K562 (cell line): Measurements from ENCODE around the gene TNFAIP8L1. TPM values are rescaled to one million over a fixed set of nuclear protein-coding genes. Genes with fewer than 3 reads are reported as not detected.

ENCODE experiments used
- ATAC-seq: fragments of 200-7000 bp; cut with Tn5 transposase; 3 replicates; pipeline ENCODE4 v1.9.1; 2020; ENCODE audit warnings: moderate library complexity
- BruUV-seq: library from RNA; stranded (reverse); fragments of 400-500 nt; replicated peaks from 2 replicates; lab custom pipeline; 2021; lab: Mats Ljungman, UMichigan
- CTCF ChIA-PET: fragments of 300-600 bp; formaldehyde crosslinking; extraction: SDS; loops from one replicate; lab custom pipeline; 2021; ENCODE audit warnings: low intra/inter-chr PET ratio; lab: Yijun Ruan, JAX
- POLR2A ChIA-PET: fragments of 300-600, 350-650 bp; sonication (Branson Sonifier 250); formaldehyde crosslinking; extraction: SDS; loops from one replicate; lab custom pipeline; 2021; ENCODE audit warnings: antibody characterized with exemption, inconsistent platforms; lab: Yijun Ruan, JAX
- DNase-seq, 4 experiments: peaks; one replicate each; pipeline versions ENCODE4 v3.0.0 to v3.0.0-alpha.2; 2011 to 2018; ENCODE audit warnings: low spot score in 3 of 4, mixed read lengths in 3 of 4; ENCODE audit errors: extremely low read depth in 1 of 4
- FAIRE-seq: peaks from 2 replicates; lab custom pipeline; 2011; peaks lifted over from hg19 to GRCh38; lab: Jason Lieb, UNC
- H2AFZ ChIP-seq: 2 replicates; pipeline ENCODE4 v1.6.0; 2011; ENCODE audit warnings: low read depth, low read length, control low read depth, inconsistent platforms
- H3K27ac ChIP-seq: fragments of 200-600 bp; 3 replicates; pipeline ENCODE4 v1.8.0; 2011; ENCODE audit warnings: low read depth, mild to moderate bottlenecking, control low read depth, inconsistent platforms, low read length, moderate library complexity, mixed read lengths; ENCODE audit errors: extremely low read depth
- H3K27me3 ChIP-seq, 2 experiments: fragments of 300-600 bp in 1 of 2; 2 replicates in 1 of 2; 3 replicates in 1 of 2; pipeline versions ENCODE4 v1.6.0 to v1.8.0; 2011; ENCODE audit warnings: inconsistent platforms in 2 of 2, low read length in 2 of 2, mild to moderate bottlenecking in 1 of 2, mixed read lengths in 1 of 2, moderate library complexity in 1 of 2; ENCODE audit not compliant: control insufficient read depth in 2 of 2, insufficient read depth in 2 of 2
- H3K36me3 ChIP-seq: fragments of 300-600 bp; 3 replicates; pipeline ENCODE4 v1.8.0; 2011; ENCODE audit warnings: mild to moderate bottlenecking, low read length, inconsistent platforms; ENCODE audit not compliant: control insufficient read depth, insufficient read depth
- H3K4me1 ChIP-seq, 2 experiments: fragments of 200-600 bp in 1 of 2; replicated peaks in 1 of 2; 2 replicates in 1 of 2; 3 replicates in 1 of 2; pipeline versions ENCODE4 v1.5.1 to v1.8.0; 2011; ENCODE audit warnings: inconsistent platforms in 2 of 2, low read length in 2 of 2, mild to moderate bottlenecking in 1 of 2, mixed read lengths in 1 of 2, moderate library complexity in 1 of 2; ENCODE audit not compliant: control insufficient read depth in 2 of 2, insufficient read depth in 2 of 2
- H3K4me2 ChIP-seq: 2 replicates; pipeline ENCODE4 v1.6.1; 2011; ENCODE audit warnings: low read length, control low read depth, inconsistent platforms, mixed read lengths; ENCODE audit not compliant: insufficient read depth
- H3K4me3 ChIP-seq: fragments of 200-600 bp; sonication (generic), shearing (Covaris generic); 2 replicates; pipeline ENCODE4 v1.5.1; 2016; ENCODE audit warnings: control low read depth, inconsistent platforms
- H3K79me2 ChIP-seq: fragments of 200-600 bp; 3 replicates; pipeline ENCODE4 v1.8.0; 2011; ENCODE audit warnings: low read length, inconsistent platforms; ENCODE audit not compliant: control insufficient read depth, insufficient read depth
- H3K9ac ChIP-seq, 2 experiments: 2 replicates each; pipeline versions ENCODE4 v1.6.0 to v1.6.1; 2011; ENCODE audit warnings: low read depth in 2 of 2, low read length in 2 of 2, control low read depth in 1 of 2, inconsistent platforms in 1 of 2, mild to moderate bottlenecking in 1 of 2, mixed read lengths in 1 of 2; ENCODE audit not compliant: insufficient read depth in 1 of 2
- H3K9me1 ChIP-seq: one replicate; pipeline ENCODE4 v1.6.0; 2011; ENCODE audit warnings: inconsistent platforms, mild to moderate bottlenecking, low read length, moderate library complexity; ENCODE audit not compliant: control insufficient read depth, insufficient read depth
- H3K9me3 ChIP-seq: replicated peaks from 2 replicates; pipeline ENCODE4 v1.5.1; 2011; ENCODE audit warnings: low read depth, low read length, inconsistent platforms; ENCODE audit not compliant: control insufficient read depth, insufficient read depth
- H4K20me1 ChIP-seq: replicated peaks from 2 replicates; pipeline ENCODE4 v1.6.1; 2011; ENCODE audit warnings: low read length, inconsistent platforms, mixed read lengths; ENCODE audit not compliant: control insufficient read depth, insufficient read depth
- E2F5 ChIP-seq: sonication (generic); formaldehyde crosslinking; IDR thresholded peaks from 2 replicates; pipeline ENCODE4 v1.8.0; 2022; ENCODE audit warnings: mild to moderate bottlenecking, missing genetic modification reagents
- POLR2G ChIP-seq: fragments of 200-400 bp; formaldehyde crosslinking; IDR thresholded peaks from 2 replicates; pipeline ENCODE4 v1.6.1; 2017; ENCODE audit warnings: low read depth, mild to moderate bottlenecking, antibody characterized with exemption, low read length, moderate library complexity
- THRAP3 ChIP-seq: fragments of 450-650 bp; IDR thresholded peaks from 2 replicates; pipeline ENCODE4 v1.6.1; 2016; ENCODE audit warnings: mild to moderate bottlenecking, inconsistent platforms, borderline replicate concordance
- ZBTB33 ChIP-seq: sonication (generic); formaldehyde crosslinking; IDR thresholded peaks from 2 replicates; pipeline ENCODE4 v1.8.1; 2023; ENCODE audit warnings: mild to moderate bottlenecking, missing genetic modification reagents
- ZFX ChIP-seq: sonication (generic); formaldehyde crosslinking; IDR thresholded peaks from 2 replicates; pipeline ENCODE4 v1.8.0; 2022; ENCODE audit warnings: mild to moderate bottlenecking, missing genetic modification reagents, moderate library complexity
- WGBS: fragments of 100-300 bp; shearing (Covaris generic); methylation state at CpG from one replicate; pipeline ENCODE4 v1.1.6; 2016; ENCODE audit warnings: low coverage, mixed read lengths; ENCODE audit not compliant: insufficient coverage; ENCODE audit errors: missing lambda C conversion rate; 5-methylcytosine and 5-hydroxymethylcytosine counted together
- in situ Hi-C: fragments of 300-500 bp; cut with MboI; formaldehyde crosslinking; loops from 4 replicates; pipeline ENCODE4 v1.15.0; 2018; ENCODE audit warnings: inconsistent platforms, mixed read lengths
- intact Hi-C: fragments of 100-400 bp; cut with micrococcal nuclease; formaldehyde crosslinking; loops from 2 replicates; pipeline ENCODE4 v1.14.2; 2022
- polyA plus RNA-seq, 8 experiments: library from polyadenylated mRNA; depleted of rRNA in 4 of 8; stranded (reverse) in 5 of 8; unstranded in 3 of 8; fragments of >200 nt; fragmentation: Nextera tagmentation in 2 of 8; fragmentation: Illumina TruSeq in 1 of 8; extraction: Ambion mirVana in 2 of 8; extraction: Trizol in 1 of 8; gene quantifications; 2 replicates each; pipeline versions ENCODE4 v1.2.1 to v1.2.3, GENCODE V29; 2011 to 2014; ENCODE audit warnings: inconsistent platforms in 1 of 8, missing spikeins in 1 of 8
- total RNA-seq, 7 experiments: library from RNA; depleted of rRNA in 6 of 7; stranded (reverse); fragments of >200 nt in 6 of 7; fragmentation: Illumina TruSeq in 2 of 7; extraction: Trizol in 2 of 7; gene quantifications; 2 replicates each; pipeline versions ENCODE4 v1.2.1 to v1.2.3, GENCODE V29; 2011 to 2021; ENCODE audit warnings: low replicate concordance in 1 of 7

Gene TNFAIP8L1
- total and polyA plus RNA-seq, 9 of the 15 experiments (the other 6 are each of a cell fraction or from before 2014, with no cell fraction given): 0.69 to 9.3 (median 4.9) TPM

- no peaks in the 10 kb centered on the region for H3K9me3 ChIP-seq
- DNase-seq (no peak), ATAC-seq (no peak), FAIRE-seq (no peak)
- no peaks in the 10 kb centered on the region for H4K20me1 ChIP-seq
- no peaks in the 10 kb centered on the region for H3K27me3 ChIP-seq
- 87% methylated on average over 24 of the region's 28 CpGs for WGBS
- H3K9me1 ChIP-seq: peaks cover 2% of the 10 kb centered on the region
- intact Hi-C loops (no loop called here), in situ Hi-C loops (no loop called here)
- H3K4me2 ChIP-seq: no peak overlapping the region
- no TSS peak for BruUV-seq
- peaks cover 0 to 29% of the 10 kb centered on the region in 2 experiments; a peak in 3 of 5 replicates for H3K4me1 ChIP-seq
- peaks cover 62% of the 10 kb centered on the region; the same call in 1 of the 3 replicates for H3K36me3 ChIP-seq
- no peak overlapping the region for H2AFZ ChIP-seq
- no peak overlapping the region for H3K4me3 ChIP-seq
- no peak overlapping the region for H3K27ac ChIP-seq
- H3K9ac ChIP-seq: peak overlapping the region in 1 of 2 experiments; percentile 78; a peak in 2 of 4 replicates
- 0 out of 2 replicates have a peak, but pooled peaks have one; percentile 38 for TF ChIP-seq POLR2G
- TF ChIP-seq THRAP3: no peak
- ChIA-PET CTCF (no interaction called here), POLR2A (no interaction called here)
- no peaks in the 10 kb centered on the region for H3K79me2 ChIP-seq
Observed at GRCh38 chr19:4684312-4685095, 45.2 kb downstream of the TNFAIP8L1 start.

GRCh38 chr19:4686700-4687099 lies 47.4 kb downstream of the TNFAIP8L1 start:
- Histone ChIP-seq H3K4me2 (no peak overlapping the region), H3K4me1 (peaks cover 0 to 28% of the 10 kb centered on the region in 2 experiments; a peak in 2 of 5 replicates), H3K27me3 (no peaks in the 10 kb centered on the region), H3K79me2 (no peaks in the 10 kb centered on the region), H3K9me3 (no peaks in the 10 kb centered on the region), H3K9ac (peak overlapping the region in 1 of 2 experiments; percentile 64; a peak in 2 of 4 replicates), H3K9me1 (peaks cover 2% of the 10 kb centered on the region), H4K20me1 (no peaks in the 10 kb centered on the region), H2AFZ (no peak overlapping the region), H3K4me3 (no peak overlapping the region), H3K27ac (no peak overlapping the region), H3K36me3 (peaks cover 78% of the 10 kb centered on the region; the same call in 2 of the 3 replicates)
- DNase-seq (no peak), FAIRE-seq (no peak), ATAC-seq (no peak)
- 91% methylated on average over 10 of the region's 10 CpGs for WGBS
- in situ Hi-C loops: no loop called here
- POLR2A ChIA-PET: no interaction called here
- intact Hi-C loops: no loop called here
- TF ChIP-seq ZFX (CRISPR knock-in tag) (no peak), E2F5 (no peak), ZBTB33 (CRISPR knock-in tag) (peak; percentile 88)
- no TSS peak for BruUV-seq
- CTCF ChIA-PET: no interaction called here
